Endothelial cell (in vitro differentiated cells): ENCODE results near the gene BRCA1. TPM values are rescaled to one million over a fixed set of nuclear protein-coding genes. Genes with fewer than 3 reads are reported as not detected.

ENCODE experiments used
- DNase-seq: peaks from one replicate; pipeline ENCODE4 v3.0.0; 2021; ENCODE audit warnings: low spot score
- H3K27ac Mint-ChIP-seq: one replicate; pipeline ENCODE4 v1.8.0; 2021; ENCODE audit warnings: mixed read lengths, inconsistent platforms; ENCODE audit not compliant: unreplicated experiment
- H3K27me3 Mint-ChIP-seq: one replicate; pipeline ENCODE4 v1.8.0; 2021; ENCODE audit warnings: mild to moderate bottlenecking, moderate library complexity, mixed read lengths, inconsistent platforms; ENCODE audit not compliant: unreplicated experiment
- H3K36me3 Mint-ChIP-seq: one replicate; pipeline ENCODE4 v1.8.0; 2021; ENCODE audit warnings: mild to moderate bottlenecking, low read depth, mixed read lengths, inconsistent platforms; ENCODE audit not compliant: unreplicated experiment
- H3K4me1 Mint-ChIP-seq: one replicate; pipeline ENCODE4 v1.8.0; 2021; ENCODE audit warnings: mild to moderate bottlenecking, mixed read lengths, inconsistent platforms; ENCODE audit not compliant: unreplicated experiment
- H3K4me3 Mint-ChIP-seq: one replicate; pipeline ENCODE4 v1.8.0; 2021; ENCODE audit warnings: mild to moderate bottlenecking, mixed read lengths, inconsistent platforms; ENCODE audit not compliant: unreplicated experiment
- H3K9me3 Mint-ChIP-seq: one replicate; pipeline ENCODE4 v1.8.0; 2021; ENCODE audit warnings: mixed read lengths, inconsistent platforms; ENCODE audit not compliant: unreplicated experiment
- CTCF ChIP-seq: fragments of 200-600 bp; sonication (generic); IDR thresholded peaks from one replicate; pipeline ENCODE4 v1.5.0; 2021; ENCODE audit warnings: antibody characterized with exemption; ENCODE audit not compliant: unreplicated experiment
- total RNA-seq: library from RNA; stranded (reverse); fragmentation: NEBNext Ultra II Directional; extraction: Animal tissue kit (Norgen Biotek cat#: 25700); gene quantifications from one replicate; pipeline ENCODE4 v1.2.1, GENCODE V29; 2021; ENCODE audit not compliant: unreplicated experiment

BRCA1 gene
- total RNA-seq, 1 donor from 2014 or later, result 8.7 TPM

DNA sequence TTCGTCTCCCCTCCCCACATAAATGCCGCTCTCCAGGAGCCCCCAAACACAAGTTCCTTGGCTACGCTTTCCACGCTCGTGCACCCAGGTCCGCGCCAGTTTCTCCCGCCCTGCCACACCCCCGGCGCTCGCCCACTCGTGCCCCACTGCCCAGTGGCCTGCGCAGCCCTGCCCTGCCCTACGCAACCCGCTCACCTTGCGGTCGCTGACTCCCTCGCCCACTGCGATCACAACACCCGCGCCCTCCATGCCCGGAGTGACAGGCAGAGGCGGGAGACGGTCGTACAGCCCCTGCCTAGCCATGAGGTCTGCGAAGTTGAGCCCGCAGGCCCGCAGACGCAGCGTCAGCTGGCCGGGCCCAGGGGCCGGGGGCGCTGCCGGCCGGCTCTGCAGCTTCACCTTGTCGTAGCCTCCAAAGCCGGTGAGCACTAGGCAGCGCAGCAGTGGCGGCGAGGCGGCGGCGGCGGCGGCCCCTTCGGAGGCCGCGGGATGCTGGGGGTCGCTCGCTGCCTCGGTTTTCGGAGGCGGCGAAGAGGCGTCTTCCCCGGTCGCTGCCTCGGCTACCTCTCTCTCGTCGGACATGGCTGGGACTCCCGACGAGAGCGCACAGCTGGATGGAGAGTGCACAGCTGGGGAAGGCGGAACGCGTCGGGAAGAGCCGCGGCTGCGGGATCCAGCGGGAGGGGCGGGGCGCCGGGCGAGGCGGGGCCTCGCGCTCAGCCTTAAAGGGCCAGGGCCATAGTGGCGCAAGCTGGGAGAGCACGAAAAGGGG lies 103.2 kb downstream of the BRCA1 start, which contains the start of gene VAT1:
Gene VAT1 (minus strand): TSS at position 645 of the 772 bp plus-strand sequence. CDS start 63 bp downstream, at position 582.
- H3K27ac Mint-ChIP-seq, result peak within 1 kb of the TSS; percentile 96
- H3K9me3 Mint-ChIP-seq, result no peaks in the 10 kb centered on the region
- peaks cover 11% of the 10 kb centered on the region for H3K27me3 Mint-ChIP-seq
- H3K4me1 Mint-ChIP-seq, result peaks cover 32% of the 10 kb centered on the region
- H3K36me3 Mint-ChIP-seq, result peaks cover 15% of the 10 kb centered on the region
- DNase-seq, result peak; percentile 83
- peak within 1 kb of the TSS; percentile 96 for H3K4me3 Mint-ChIP-seq
- TF ChIP-seq CTCF, result no peak

GRCh38 chr17:43020789-43021740 lies 104.1 kb downstream of the BRCA1 start:
- H3K9me3 Mint-ChIP-seq, result no peaks in the 10 kb centered on the region
- H3K27ac Mint-ChIP-seq, result peak overlapping the region; percentile 97
- peaks cover 15% of the 10 kb centered on the region for H3K36me3 Mint-ChIP-seq
- DNase-seq, result peak; percentile 56
- peak overlapping the region; percentile 96 for H3K4me3 Mint-ChIP-seq
- TF ChIP-seq CTCF, result no peak
- peaks cover 14% of the 10 kb centered on the region for H3K27me3 Mint-ChIP-seq
- peaks cover 36% of the 10 kb centered on the region for H3K4me1 Mint-ChIP-seq

DNA sequence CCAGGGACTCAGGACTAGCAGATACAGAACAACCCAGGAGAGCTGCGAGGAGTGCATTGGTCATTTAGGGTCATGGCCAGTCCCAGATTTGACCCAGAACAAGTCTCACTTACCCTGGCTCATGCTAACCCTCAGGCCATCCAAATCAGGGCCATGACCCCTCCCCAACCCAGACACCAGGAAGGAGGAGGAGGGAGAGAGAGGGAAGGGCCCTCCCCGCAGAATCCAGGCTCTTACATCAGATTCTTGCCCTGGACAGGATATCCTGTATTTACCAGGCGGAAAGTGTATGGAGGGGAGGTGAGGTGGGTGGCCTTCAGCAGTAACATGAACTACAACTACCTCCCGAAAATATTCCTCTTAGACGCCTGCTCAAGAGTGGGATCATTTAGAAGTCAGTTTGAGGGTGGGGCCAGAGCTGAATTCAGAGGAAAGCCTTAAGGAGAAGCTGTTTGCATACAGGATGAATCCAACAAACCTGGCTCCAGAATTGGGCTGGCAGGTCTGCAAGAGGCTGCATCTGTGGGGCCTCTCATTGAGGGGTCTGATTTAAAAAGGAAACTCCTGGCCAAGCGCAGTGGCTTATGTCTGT lies 105.0 kb downstream of the BRCA1 start:
- Mint-ChIP-seq H3K4me3 (peak overlapping the region; percentile 96), H3K9me3 (no peaks in the 10 kb centered on the region), H3K27me3 (peaks cover 15% of the 10 kb centered on the region), H3K36me3 (peaks cover 19% of the 10 kb centered on the region), H3K27ac (peak overlapping the region; percentile 97), H3K4me1 (peaks cover 45% of the 10 kb centered on the region)
- peak; percentile 42 for DNase-seq
- TF ChIP-seq CTCF, result no peak

- H3K27me3 Mint-ChIP-seq, result peaks cover 15% of the 10 kb centered on the region
- no peak for DNase-seq
These were observed 105.7 kb downstream of the BRCA1 start for GRCh38 chr17:43019418-43019817.

More at GRCh38 chr17:43019418-43019817, 105.7 kb downstream of the BRCA1 start:
- peaks cover 26% of the 10 kb centered on the region for H3K36me3 Mint-ChIP-seq
- H3K4me1 Mint-ChIP-seq, result peaks cover 49% of the 10 kb centered on the region
- no peaks in the 10 kb centered on the region for H3K9me3 Mint-ChIP-seq
- peak overlapping the region; percentile 96 for H3K4me3 Mint-ChIP-seq
- H3K27ac Mint-ChIP-seq, result peak overlapping the region; percentile 97
- TF ChIP-seq CTCF, result no peak
